H9 (cell line): ENCODE data around the gene YIPF6. TPM values are rescaled to one million over a fixed set of nuclear protein-coding genes. Genes with fewer than 3 reads are reported as not detected.
"Not testable (repeated sequence)": the region's sequence is repeated elsewhere in the genome, so short reads cannot be mapped to it uniquely, and the experiment has no call there.

Experiments
- DNase-seq: peaks from one replicate; pipeline ENCODE4 v3.0.0-alpha.2; 2017
- H2AFZ ChIP-seq: one replicate; pipeline ENCODE4 v1.6.1; 2013; ENCODE audit warnings: mild to moderate bottlenecking, low read length, control low read depth, moderate library complexity
- H2AK5ac ChIP-seq: 2 replicates; pipeline ENCODE4 v1.6.1; 2013; ENCODE audit warnings: low read length, control low read depth, mixed read lengths; ENCODE audit not compliant: insufficient read length
- H2BK120ac ChIP-seq: one replicate; pipeline ENCODE4 v1.6.1; 2013; ENCODE audit warnings: low read depth, mild to moderate bottlenecking, low read length, control low read depth, inconsistent platforms; ENCODE audit not compliant: poor library complexity, severe bottlenecking
- H2BK12ac ChIP-seq: 2 replicates; pipeline ENCODE4 v1.6.1; 2013; ENCODE audit warnings: low read length, control low read depth, mixed read lengths, low read depth; ENCODE audit not compliant: insufficient read length
- H2BK15ac ChIP-seq: 2 replicates; pipeline ENCODE4 v1.6.1; 2013; ENCODE audit warnings: low read depth, low read length, control low read depth
- H2BK20ac ChIP-seq: one replicate; pipeline ENCODE4 v1.6.1; 2013; ENCODE audit warnings: low read depth, mild to moderate bottlenecking, low read length, control low read depth, inconsistent platforms; ENCODE audit not compliant: poor library complexity, severe bottlenecking
- H2BK5ac ChIP-seq: 2 replicates; pipeline ENCODE4 v1.6.1; 2013; ENCODE audit warnings: low read length, control low read depth, mixed read lengths; ENCODE audit not compliant: insufficient read length
- H3K14ac ChIP-seq: 2 replicates; pipeline ENCODE4 v1.6.1; 2013; ENCODE audit warnings: low read length, control low read depth; ENCODE audit not compliant: insufficient read depth
- H3K18ac ChIP-seq: 2 replicates; pipeline ENCODE4 v1.6.1; 2013; ENCODE audit warnings: low read depth, mild to moderate bottlenecking, mixed read lengths, low read length, control low read depth; ENCODE audit not compliant: insufficient read length
- H3K23ac ChIP-seq: 2 replicates; pipeline ENCODE4 v1.6.1; 2013; ENCODE audit warnings: low read length, control low read depth, mixed read lengths, low read depth; ENCODE audit not compliant: insufficient read length
- H3K23me2 ChIP-seq: 2 replicates; pipeline ENCODE4 v1.6.1; 2013; ENCODE audit warnings: low read depth, mild to moderate bottlenecking, mixed read lengths, low read length, control low read depth; ENCODE audit not compliant: insufficient read length, poor library complexity, severe bottlenecking
- H3K27ac ChIP-seq: 2 replicates; pipeline ENCODE4 v1.5.1; 2013; ENCODE audit warnings: low read length, control low read depth, mixed read lengths, low read depth; ENCODE audit not compliant: insufficient read length
- H3K27me3 ChIP-seq: 2 replicates; pipeline ENCODE4 v1.6.1; 2013; ENCODE audit warnings: low read length, control low read depth, inconsistent platforms; ENCODE audit not compliant: insufficient read depth
- H3K4ac ChIP-seq: 2 replicates; pipeline ENCODE4 v1.6.1; 2013; ENCODE audit warnings: low read depth, mild to moderate bottlenecking, control low read depth, inconsistent platforms, low read length, moderate library complexity
- H3K4me1 ChIP-seq: 2 replicates; pipeline ENCODE4 v1.6.1; 2013; ENCODE audit warnings: low read length, control low read depth, inconsistent platforms; ENCODE audit not compliant: insufficient read depth
- H3K4me2 ChIP-seq: 2 replicates; pipeline ENCODE4 v1.6.1; 2013; ENCODE audit warnings: low read length, control low read depth, mixed read lengths; ENCODE audit not compliant: insufficient read length, insufficient read depth
- H3K56ac ChIP-seq: 2 replicates; pipeline ENCODE4 v1.6.1; 2013; ENCODE audit warnings: low read depth, mild to moderate bottlenecking, mixed read lengths, low read length, control low read depth; ENCODE audit not compliant: insufficient read length
- H3K79me1 ChIP-seq: 2 replicates; pipeline ENCODE4 v1.6.1; 2013; ENCODE audit warnings: low read depth, mild to moderate bottlenecking, moderate library complexity, low read length, control low read depth, inconsistent platforms; ENCODE audit not compliant: insufficient read depth, poor library complexity, severe bottlenecking
- H3K79me2 ChIP-seq: 2 replicates; pipeline ENCODE4 v1.6.1; 2013; ENCODE audit warnings: low read length, control low read depth, inconsistent platforms; ENCODE audit not compliant: insufficient read depth
- H3K9ac ChIP-seq: 2 replicates; pipeline ENCODE4 v1.6.1; 2013; ENCODE audit warnings: low read length, control low read depth, mixed read lengths; ENCODE audit not compliant: insufficient read length; ENCODE audit errors: extremely low read depth
- H3K9me3 ChIP-seq: one replicate; pipeline ENCODE4 v1.6.1; 2013; ENCODE audit warnings: low read depth, low read length, inconsistent platforms; ENCODE audit not compliant: control insufficient read depth
- H3T11ph ChIP-seq: one replicate; pipeline ENCODE4 v1.6.1; 2013; ENCODE audit warnings: mild to moderate bottlenecking, low read length, control low read depth, inconsistent platforms
- H4K20me1 ChIP-seq: one replicate; pipeline ENCODE4 v1.6.1; 2013; ENCODE audit not compliant: control insufficient read depth, insufficient read length, insufficient read depth
- H4K5ac ChIP-seq: 2 replicates; pipeline ENCODE4 v1.6.1; 2013; ENCODE audit warnings: low read depth, mild to moderate bottlenecking, mixed read lengths, low read length, control low read depth; ENCODE audit not compliant: insufficient read length
- H4K8ac ChIP-seq: replicated peaks from 2 replicates; pipeline ENCODE4 v1.6.1; 2013; ENCODE audit warnings: low read length, control low read depth, mixed read lengths, low read depth; ENCODE audit not compliant: insufficient read length
- H4K91ac ChIP-seq: 2 replicates; pipeline ENCODE4 v1.6.1; 2013; ENCODE audit warnings: low read depth, mild to moderate bottlenecking, moderate library complexity, mixed read lengths, low read length, control low read depth; ENCODE audit not compliant: insufficient read length
- H3K27ac Mint-ChIP-seq, 3 experiments: 2 replicates in 2 of 3; 3 replicates in 1 of 3; pipeline ENCODE4 v1.8.0; 2020 to 2021; ENCODE audit warnings: mixed read lengths in 3 of 3, mild to moderate bottlenecking in 1 of 3, moderate library complexity in 1 of 3
- H3K27me3 Mint-ChIP-seq: 2 replicates; pipeline ENCODE4 v1.8.0; 2021; ENCODE audit warnings: low read depth, mild to moderate bottlenecking, moderate library complexity, mixed read lengths
- H3K36me3 Mint-ChIP-seq, 3 experiments: 2 replicates in 2 of 3; 3 replicates in 1 of 3; pipeline ENCODE4 v1.8.0; 2020 to 2021; ENCODE audit warnings: low read depth in 3 of 3, mixed read lengths in 3 of 3; ENCODE audit not compliant: insufficient read depth in 1 of 3
- H3K4me1 Mint-ChIP-seq, 2 experiments: 2 replicates each; pipeline ENCODE4 v1.8.0; 2020; ENCODE audit warnings: mixed read lengths in 2 of 2
- H3K4me3 Mint-ChIP-seq, 2 experiments: 2 replicates in 1 of 2; 3 replicates in 1 of 2; pipeline ENCODE4 v1.8.0; 2020 to 2021; ENCODE audit warnings: mild to moderate bottlenecking in 2 of 2, mixed read lengths in 2 of 2, moderate library complexity in 1 of 2
- H3K9me3 Mint-ChIP-seq, 2 experiments: 2 replicates in 1 of 2; 3 replicates in 1 of 2; pipeline ENCODE4 v1.8.0; 2020; ENCODE audit warnings: mild to moderate bottlenecking in 2 of 2, mixed read lengths in 2 of 2, moderate library complexity in 1 of 2
- CTCF ChIP-seq: fragments of 200-600 bp; sonication (generic); conservative IDR thresholded peaks from 3 replicates; pipeline ENCODE4 v1.8.0; 2021; ENCODE audit warnings: antibody characterized with exemption, mild to moderate bottlenecking
- WGBS: extraction: QIAGEN DNeasy Blood & Tissue Kit; methylation state at CpG from one replicate; pipeline ENCODE4 v1.1.7; 2013; ENCODE audit warnings: missing lambda C conversion rate, low lambda C conversion rate, mixed read lengths; ENCODE audit not compliant: insufficient read length; ENCODE audit errors: extremely low coverage; 5-methylcytosine and 5-hydroxymethylcytosine counted together
- total RNA-seq: library from RNA; stranded (reverse); gene quantifications from 2 replicates; pipeline ENCODE4 v1.2.1, GENCODE V29; 2021

The YIPF6 gene
- total RNA-seq, 1 experiment from 2014 or later: 31.8 TPM

- H3K9ac ChIP-seq: no peak overlapping the region
- no CpG with 5 or more reads among the region's 3 CpGs for WGBS
- no peak overlapping the region for H2BK5ac ChIP-seq
- H2AFZ ChIP-seq: no peak overlapping the region
- peaks cover 13% of the 10 kb centered on the region for H3K9me3 ChIP-seq
- H4K8ac ChIP-seq: no peak overlapping the region
- H4K5ac ChIP-seq: no peak overlapping the region
- Mint-ChIP-seq H3K9me3 (peaks cover 46% of the 10 kb centered on the region in 2 experiments), H3K36me3 (peaks cover 13 to 43% (median 32%) of the 10 kb centered on the region in 3 experiments), H3K4me3 (no peak overlapping the region), H3K27me3 (no peaks in the 10 kb centered on the region), H3K4me1 (peaks cover 8 to 9% of the 10 kb centered on the region in 2 experiments), H3K27ac (no peak overlapping the region)
- no peak overlapping the region for H3K4ac ChIP-seq
- H2BK12ac ChIP-seq: no peak overlapping the region
- H3K4me1 ChIP-seq: no peaks in the 10 kb centered on the region
- H2AK5ac ChIP-seq: no peak overlapping the region
- H2BK20ac ChIP-seq: no peak overlapping the region
- H3K23ac ChIP-seq: no peak overlapping the region
- DNase-seq: no peak
- no peaks in the 10 kb centered on the region for H3K79me1 ChIP-seq
- no peak overlapping the region for H2BK15ac ChIP-seq
- H3K4me2 ChIP-seq: no peak overlapping the region
- no peaks in the 10 kb centered on the region for H4K20me1 ChIP-seq
- no peak overlapping the region for H3K56ac ChIP-seq
- TF ChIP-seq CTCF: peak; percentile 77
- H3K79me2 ChIP-seq: no peaks in the 10 kb centered on the region; the same call in 1 of the 2 replicates
- H4K91ac ChIP-seq: no peak overlapping the region
- no peak overlapping the region for H3K27ac ChIP-seq
- no peak overlapping the region for H3K14ac ChIP-seq
- no peaks in the 10 kb centered on the region for H3K23me2 ChIP-seq
- H3K18ac ChIP-seq: no peak overlapping the region
- H3K27me3 ChIP-seq: no peaks in the 10 kb centered on the region
- no peak overlapping the region for H3T11ph ChIP-seq
- H2BK120ac ChIP-seq: no peak overlapping the region
Observed at GRCh38 chrX:68511255-68511654, 12.4 kb downstream of the YIPF6 start.

- no CpG with 5 or more reads among the region's 2 CpGs for WGBS
Observed at GRCh38 chrX:68524680-68525079, 25.8 kb downstream of the YIPF6 start.

More at GRCh38 chrX:68524680-68525079, 25.8 kb downstream of the YIPF6 start:
- H3K9me3 Mint-ChIP-seq: peaks cover 55% of the 10 kb centered on the region in 2 experiments
- H3K9ac ChIP-seq, H3K79me2 ChIP-seq, H3K23me2 ChIP-seq, DNase-seq, H2BK5ac ChIP-seq, H3K4me3 Mint-ChIP-seq, H4K5ac ChIP-seq, H2BK120ac ChIP-seq, H2BK12ac ChIP-seq, H3T11ph ChIP-seq, H3K4me1 Mint-ChIP-seq, H3K18ac ChIP-seq, H3K4me1 ChIP-seq, H3K4me2 ChIP-seq, H2BK20ac ChIP-seq, H3K4ac ChIP-seq, H3K27me3 Mint-ChIP-seq, H4K8ac ChIP-seq, H3K79me1 ChIP-seq, H4K20me1 ChIP-seq, H3K27me3 ChIP-seq, H3K27ac Mint-ChIP-seq, H3K56ac ChIP-seq, H2BK15ac ChIP-seq, H3K14ac ChIP-seq, H4K91ac ChIP-seq, H2AK5ac ChIP-seq, H2AFZ ChIP-seq, H3K27ac ChIP-seq, H3K23ac ChIP-seq: not testable (repeated sequence)
- peaks cover 43 to 73% (median 53%) of the 10 kb centered on the region in 3 experiments for H3K36me3 Mint-ChIP-seq
- H3K9me3 ChIP-seq: peaks cover 13% of the 10 kb centered on the region
